ENCODE data around the gene AGBL4. TPM values are rescaled to one million over a fixed set of nuclear protein-coding genes. Genes with fewer than 3 reads are reported as not detected.

The AGBL4 gene
- total and polyA plus RNA-seq, 2 of the 4 experiments (the other 2 are of a cell fraction): not detected

- no peak overlapping the region for H2BK5ac ChIP-seq (ENCODE audit: low read depth, low read length, poor library complexity, severe bottlenecking)
- no peaks in the 10 kb centered on the region for H3K4me1 ChIP-seq (ENCODE audit: control insufficient read depth, insufficient read depth, low read length)
- ATAC-seq (ENCODE audit: low read depth): no peak
- H3K27me3 ChIP-seq (ENCODE audit: control insufficient read depth, insufficient read depth, low read length): no peaks in the 10 kb centered on the region
- H2AFZ ChIP-seq (replicated peaks; ENCODE audit: low read length, poor library complexity): no peak overlapping the region
- in situ Hi-C loops (cut with MboI; ENCODE audit: low sequenced_read_pairs): no loop called here
- no peaks in the 10 kb centered on the region for H4K20me1 ChIP-seq (ENCODE audit: insufficient read depth, low read length)
- TF ChIP-seq BHLHE40 (IDR thresholded peaks at IDR 0.05; ENCODE audit: low read depth, low read length) (no peak), RAD21 (IDR thresholded peaks at IDR 0.05; ENCODE audit: low read length) (no peak), MXI1 (IDR thresholded peaks at IDR 0.05; ENCODE audit: borderline replicate concordance, low read depth, low read length) (no peak), RCOR1 (IDR thresholded peaks at IDR 0.05; ENCODE audit: insufficient replicate concordance, low read length) (no peak), CHD1 (IDR thresholded peaks at IDR 0.05; ENCODE audit: low read depth, low read length) (no peak), ELK1 (IDR thresholded peaks at IDR 0.05; ENCODE audit: borderline replicate concordance, low read depth, low read length) (no peak), POLR2A (IDR thresholded peaks at IDR 0.05; ENCODE audit: low read depth, low read length) (no peak), MAFK (IDR thresholded peaks at IDR 0.05; ENCODE audit: low read depth, low read length) (no peak), RFX5 (IDR thresholded peaks at IDR 0.05; ENCODE audit: low read depth, low read length) (no peak), NFE2L2 (IDR thresholded peaks at IDR 0.05; ENCODE audit: low read depth, low read length) (no peak), CEBPB (IDR thresholded peaks at IDR 0.05; ENCODE audit: low read depth, low read length) (no peak), FOS (IDR thresholded peaks at IDR 0.05; ENCODE audit: low read depth, low read length) (no peak), MAZ (IDR thresholded peaks at IDR 0.05; ENCODE audit: borderline replicate concordance, low read depth, low read length) (no peak), SMC3 (IDR thresholded peaks at IDR 0.05; ENCODE audit: low read depth, low read length) (no peak), CTCF (conservative IDR thresholded peaks at IDR 0.05; ENCODE audit: low read depth, low read length) (no peak)
- TF ChIP-seq, protein P1, sequence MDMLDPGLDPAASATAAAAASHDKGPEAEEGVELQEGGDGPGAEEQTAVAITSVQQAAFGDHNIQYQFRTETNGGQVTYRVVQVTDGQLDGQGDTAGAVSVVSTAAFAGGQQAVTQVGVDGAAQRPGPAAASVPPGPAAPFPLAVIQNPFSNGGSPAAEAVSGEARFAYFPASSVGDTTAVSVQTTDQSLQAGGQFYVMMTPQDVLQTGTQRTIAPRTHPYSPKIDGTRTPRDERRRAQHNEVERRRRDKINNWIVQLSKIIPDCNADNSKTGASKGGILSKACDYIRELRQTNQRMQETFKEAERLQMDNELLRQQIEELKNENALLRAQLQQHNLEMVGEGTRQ (IDR thresholded peaks at IDR 0.05; ENCODE audit: low read depth, low read length): no peak
- no TSS peak for BruUV-seq (replicated peaks)
- H3K36me3 ChIP-seq (ENCODE audit: control insufficient read depth, insufficient read depth, low read length): no peaks in the 10 kb centered on the region
- no peak overlapping the region for H3K27ac ChIP-seq (ENCODE audit: insufficient read depth, low read length)
- intact Hi-C loops (cut with micrococcal nuclease): no loop called here
- H3K14ac ChIP-seq (replicated peaks; ENCODE audit: low read depth, low read length): no peak overlapping the region
- DNase-seq: no peak
- no peak overlapping the region for H3K9ac ChIP-seq (ENCODE audit: low read depth, low read length)
- WGBS, 2 experiments (ENCODE audit: extremely low coverage in 2 of 2, insufficient read length in 1 of 2): no CpG with 5 or more reads among the region's 1 CpG
- no peak overlapping the region for H2AK5ac ChIP-seq (ENCODE audit: low read depth, low read length)
- no peak overlapping the region for H2AK9ac ChIP-seq (replicated peaks; ENCODE audit: low read depth, low read length, poor library complexity)
- no peak overlapping the region for H4K8ac ChIP-seq (ENCODE audit: low read depth in 2 of 2, low read length in 2 of 2)
- H2BK20ac ChIP-seq (ENCODE audit: low read depth, low read length): no peak overlapping the region
- peaks cover 7% of the 10 kb centered on the region for H3K9me3 ChIP-seq (ENCODE audit: control insufficient read depth, insufficient read depth, low read length)
- POLR2A ChIA-PET (ENCODE audit: unreplicated experiment): no interaction called here
- H2BK15ac ChIP-seq (ENCODE audit: low read depth, low read length): no peak overlapping the region
- H4K5ac ChIP-seq (ENCODE audit: low read depth, low read length): no peak overlapping the region
- no peaks in the 10 kb centered on the region for H3K9me1 ChIP-seq (ENCODE audit: insufficient read depth, low read length)
- CTCF ChIA-PET: no interaction called here
- no peak overlapping the region for H3K4ac ChIP-seq (ENCODE audit: low read depth, low read length)
- dilution Hi-C loops (cut with HindIII; ENCODE audit: low sequenced_read_pairs, unreplicated experiment): no loop called here
- no peak overlapping the region for H3K4me3 ChIP-seq (ENCODE audit: insufficient read depth, low read depth, low read length)
- H4K91ac ChIP-seq (ENCODE audit: insufficient read depth, low read depth, low read length): no peak overlapping the region
- H2BK120ac ChIP-seq (ENCODE audit: low read depth, low read length): no peak overlapping the region
- H3K56ac ChIP-seq (ENCODE audit: extremely low read depth, insufficient read depth, low read length): no peak overlapping the region
- H3K79me1 ChIP-seq (ENCODE audit: low read depth in 1 of 2, low read length in 2 of 2): no peaks in the 10 kb centered on the region
- no peak overlapping the region for H3K23ac ChIP-seq (ENCODE audit: low read depth, low read length)
- H3K18ac ChIP-seq (ENCODE audit: low read depth, low read length): no peak overlapping the region
- no peak overlapping the region for H3K4me2 ChIP-seq (ENCODE audit: low read depth, low read length)
Measured at GRCh38 chr1:48923116-48923515, 1100.6 kb downstream of the AGBL4 start.
